ENCODE results near the gene ACVR1C. TPM values are rescaled to one million over a fixed set of nuclear protein-coding genes. Genes with fewer than 3 reads are reported as not detected.

Gene ACVR1C
- total and polyA plus RNA-seq, 2 donors (not counting 1 experiment from before 2014, with no cell fraction given), result 0.24 to 0.52 TPM

GRCh38 chr2:157479081-157480027 is 149.3 kb downstream of the ACVR1C start:
- DNase-seq (no peak), ATAC-seq (ENCODE audit: low read depth) (no peak)
- no peak for TF ChIP-seq CTCF (IDR thresholded peaks at IDR 0.05)
- no peak for TF ChIP-seq EZH2 (IDR thresholded peaks at IDR 0.05; ENCODE audit: borderline replicate concordance, insufficient read depth, low read depth, low read length, poor library complexity, severe bottlenecking)
- Mint-ChIP-seq H3K27me3 (no peaks in the 10 kb centered on the region), H3K9me3 (ENCODE audit: insufficient read depth) (no peaks in the 10 kb centered on the region), H3K27ac (peak overlapping the region; percentile 5), H3K4me1 (peaks cover 27% of the 10 kb centered on the region), H3K4me3 (no peak overlapping the region)
- Histone ChIP-seq H2AFZ (ENCODE audit: insufficient read depth, low read depth, low read length, poor library complexity, severe bottlenecking) (no peak overlapping the region), H3K4me2 (replicated peaks; ENCODE audit: low read depth, low read length, poor library complexity, severe bottlenecking) (no peak overlapping the region), H3K9ac (ENCODE audit: low read length) (no peak overlapping the region), H3K79me2 (ENCODE audit: control insufficient read depth, insufficient read depth, low read length) (no peaks in the 10 kb centered on the region), H4K20me1 (ENCODE audit: control insufficient read depth, insufficient read depth, low read length, poor library complexity, severe bottlenecking) (no peaks in the 10 kb centered on the region), H3K27ac (ENCODE audit: low read length in 2 of 2) (no peak overlapping the region), H3K36me3 (replicated peaks in 1 of 2; ENCODE audit: control extremely low read depth in 1 of 2, control insufficient read depth in 1 of 2, extremely low read depth in 1 of 2, insufficient read depth in 2 of 2, low read length in 1 of 2) (no peaks in the 10 kb centered on the region), H3K4me3 (ENCODE audit: control extremely low read depth in 1 of 5, extremely low read depth in 1 of 5, insufficient read depth in 1 of 5, low read depth in 2 of 5, low read length in 4 of 5) (no peak overlapping the region), H3K4me1 (ENCODE audit: control insufficient read depth in 2 of 2, insufficient read depth in 2 of 2, low read length in 2 of 2) (peaks cover 4 to 14% of the 10 kb centered on the region in 2 donors), H3K9me3 (ENCODE audit: control extremely low read depth in 1 of 3, control insufficient read depth in 2 of 3, insufficient read depth in 1 of 3, low read length in 2 of 3) (no peaks in the 10 kb centered on the region), H3K27me3 (replicated peaks in 1 of 4; ENCODE audit: control extremely low read depth in 1 of 4, control insufficient read depth in 3 of 4, insufficient read depth in 4 of 4, low read length in 3 of 4) (no peaks in the 10 kb centered on the region)
- WGBS (ENCODE audit: insufficient coverage), result 90% methylated on average over 3 of the region's 7 CpGs
- intact Hi-C loops (cut with micrococcal nuclease), result no loop called here
- ChIA-PET CTCF (interaction anchor here (0.7 to 15.8 kb wide), 4 partner anchors 11 to 152 kb away, joined by 3 to 128 read pairs (median 4); no protein-coding TSS in a partner anchor), POLR2A (no interaction called here)

GRCh38 chr2:157477919-157478318 is 150.7 kb downstream of the ACVR1C start:
- Histone ChIP-seq H3K4me2 (replicated peaks; ENCODE audit: low read depth, low read length, poor library complexity, severe bottlenecking) (no peak overlapping the region), H3K79me2 (ENCODE audit: control insufficient read depth, insufficient read depth, low read length) (no peaks in the 10 kb centered on the region), H3K9me3 (ENCODE audit: control extremely low read depth in 1 of 3, control insufficient read depth in 2 of 3, insufficient read depth in 1 of 3, low read length in 2 of 3) (no peaks in the 10 kb centered on the region), H3K36me3 (replicated peaks in 1 of 2; ENCODE audit: control extremely low read depth in 1 of 2, control insufficient read depth in 1 of 2, extremely low read depth in 1 of 2, insufficient read depth in 2 of 2, low read length in 1 of 2) (no peaks in the 10 kb centered on the region), H2AFZ (ENCODE audit: insufficient read depth, low read depth, low read length, poor library complexity, severe bottlenecking) (no peak overlapping the region), H3K27ac (ENCODE audit: low read length in 2 of 2) (no peak overlapping the region), H3K4me3 (ENCODE audit: control extremely low read depth in 1 of 5, extremely low read depth in 1 of 5, insufficient read depth in 1 of 5, low read depth in 2 of 5, low read length in 4 of 5) (no peak overlapping the region), H4K20me1 (ENCODE audit: control insufficient read depth, insufficient read depth, low read length, poor library complexity, severe bottlenecking) (no peaks in the 10 kb centered on the region), H3K4me1 (ENCODE audit: control insufficient read depth in 2 of 2, insufficient read depth in 2 of 2, low read length in 2 of 2) (peaks cover 12 to 22% of the 10 kb centered on the region in 2 donors), H3K9ac (ENCODE audit: low read length) (no peak overlapping the region), H3K27me3 (replicated peaks in 1 of 4; ENCODE audit: control extremely low read depth in 1 of 4, control insufficient read depth in 3 of 4, insufficient read depth in 4 of 4, low read length in 3 of 4) (no peaks in the 10 kb centered on the region)
- H3K27me3 Mint-ChIP-seq, result no peaks in the 10 kb centered on the region
- DNase-seq (no peak), ATAC-seq (ENCODE audit: low read depth) (no peak)
- no peak overlapping the region for H3K4me3 Mint-ChIP-seq
- intact Hi-C loops (cut with micrococcal nuclease), result no loop called here
- TF ChIP-seq EZH2 (IDR thresholded peaks at IDR 0.05; ENCODE audit: borderline replicate concordance, insufficient read depth, low read depth, low read length, poor library complexity, severe bottlenecking) (no peak), CTCF (IDR thresholded peaks at IDR 0.05) (no peak)
- ChIA-PET POLR2A (no interaction called here), CTCF (interaction anchor here (15.8 kb wide), 1 partner anchor 13 kb away, joined by 128 read pairs; no protein-coding TSS in a partner anchor)
- H3K4me1 Mint-ChIP-seq, result peaks cover 40% of the 10 kb centered on the region
- H3K9me3 Mint-ChIP-seq (ENCODE audit: insufficient read depth), result no peaks in the 10 kb centered on the region
- H3K27ac Mint-ChIP-seq, result no peak overlapping the region
